OCI-LY7 (cell line): Measurements from ENCODE around the gene FTSJ3. TPM values are rescaled to one million over a fixed set of nuclear protein-coding genes. Genes with fewer than 3 reads are reported as not detected.

ENCODE experiments used
- BruUV-seq: library from RNA; stranded (reverse); fragments of 400-500 nt; replicated peaks from 2 replicates; lab custom pipeline; 2021; lab: Mats Ljungman, UMichigan
- CTCF ChIA-PET: fragments of 300-600 bp; sonication (Branson Sonifier 250); formaldehyde crosslinking; loops from one replicate; lab custom pipeline; 2022; ENCODE audit warnings: antibody characterized with exemption; ENCODE audit not compliant: unreplicated experiment; lab: Charles Lee
- POLR2A ChIA-PET: fragments of 300-600 bp; sonication (Branson Sonifier 250); formaldehyde crosslinking; loops from one replicate; lab custom pipeline; 2022; ENCODE audit warnings: antibody characterized with exemption; lab: Charles Lee
- DNase-seq: peaks from one replicate; pipeline ENCODE4 v3.0.0-alpha.2; 2015; ENCODE audit warnings: low spot score
- H2AFZ ChIP-seq: fragments of 200-600 bp; sonication (generic), shearing (Covaris generic); 2 replicates; pipeline ENCODE4 v1.6.1; 2014; ENCODE audit warnings: mild to moderate bottlenecking, antibody characterized with exemption, low read length, moderate library complexity
- H3K27ac ChIP-seq: fragments of 200-600 bp; sonication (generic); 2 replicates; pipeline ENCODE4 v1.5.1; 2014; ENCODE audit warnings: mixed run types, low read depth, mild to moderate bottlenecking, moderate library complexity, low read length, inconsistent platforms; ENCODE audit not compliant: poor library complexity, severe bottlenecking
- H3K36me3 ChIP-seq: fragments of 200-600 bp; sonication (generic); 2 replicates; pipeline ENCODE4 v1.6.1; 2014; ENCODE audit warnings: mild to moderate bottlenecking, antibody characterized with exemption, low read length, moderate library complexity, mixed read lengths; ENCODE audit not compliant: insufficient read depth
- H3K4me1 ChIP-seq: fragments of 200-600 bp; sonication (generic); 2 replicates; pipeline ENCODE4 v1.5.1; 2014; ENCODE audit warnings: mild to moderate bottlenecking, low read length; ENCODE audit not compliant: insufficient read depth, poor library complexity, severe bottlenecking
- H3K4me2 ChIP-seq: fragments of 200-600 bp; sonication (generic); 2 replicates; pipeline ENCODE4 v1.6.1; 2014; ENCODE audit warnings: mild to moderate bottlenecking, low read length
- H3K4me3 ChIP-seq: fragments of 200-600 bp; sonication (generic); 2 replicates; pipeline ENCODE4 v1.5.1; 2014; ENCODE audit warnings: mild to moderate bottlenecking, low read depth, low read length; ENCODE audit not compliant: poor library complexity, severe bottlenecking
- H3K79me2 ChIP-seq: fragments of 200-600 bp; sonication (generic); 2 replicates; pipeline ENCODE4 v1.6.1; 2016; ENCODE audit warnings: low read depth, mild to moderate bottlenecking, low read length, moderate library complexity, mixed read lengths; ENCODE audit not compliant: insufficient read depth
- H3K9me2 ChIP-seq: fragments of 200-600 bp; sonication (generic); 2 replicates; pipeline ENCODE4 v1.6.1; 2016; ENCODE audit warnings: mild to moderate bottlenecking, low read length, mixed read lengths; ENCODE audit not compliant: insufficient read depth
- H3K9me3 ChIP-seq: fragments of 200-600 bp; sonication (generic); 2 replicates; pipeline ENCODE4 v1.6.1; 2014; ENCODE audit warnings: mild to moderate bottlenecking, mixed run types, low read length, mixed read lengths
- H4K20me1 ChIP-seq: fragments of 200-600 bp; sonication (generic); 2 replicates; pipeline ENCODE4 v1.6.1; 2014; ENCODE audit warnings: mild to moderate bottlenecking, antibody characterized with exemption, low read length, moderate library complexity, mixed read lengths; ENCODE audit not compliant: insufficient read depth
- EZH2phosphoT487 ChIP-seq: fragments of 200-600 bp; sonication (generic); IDR thresholded peaks from 2 replicates; pipeline ENCODE4 v1.6.1; 2018; ENCODE audit warnings: low read depth, borderline replicate concordance, mild to moderate bottlenecking, mixed run types, antibody characterized with exemption, low read length, moderate library complexity, mixed read lengths
- intact Hi-C: fragments of 100-400 bp; cut with micrococcal nuclease; formaldehyde crosslinking; loops from one replicate; pipeline ENCODE4 v1.10.0; 2022; ENCODE audit not compliant: unreplicated experiment
- total RNA-seq, 2 experiments: library from RNA; depleted of rRNA in 1 of 2; stranded (reverse); fragments of >200 nt in 1 of 2; shearing (Covaris generic) in 1 of 2; gene quantifications; 2 replicates each; pipeline ENCODE4 v1.2.3, GENCODE V29; 2014 to 2022
- TF ChIP-seq, protein P1 (sequence below): fragments of 200-600 bp; sonication (generic); conservative IDR thresholded peaks from 2 replicates; pipeline ENCODE4 v1.5.1; 2014; ENCODE audit warnings: mild to moderate bottlenecking, antibody characterized with exemption, low read length, moderate library complexity, mixed read lengths

Gene FTSJ3
- total RNA-seq, 2 experiments from 2014 or later, result 32.4 to 49.0 TPM

DNA sequence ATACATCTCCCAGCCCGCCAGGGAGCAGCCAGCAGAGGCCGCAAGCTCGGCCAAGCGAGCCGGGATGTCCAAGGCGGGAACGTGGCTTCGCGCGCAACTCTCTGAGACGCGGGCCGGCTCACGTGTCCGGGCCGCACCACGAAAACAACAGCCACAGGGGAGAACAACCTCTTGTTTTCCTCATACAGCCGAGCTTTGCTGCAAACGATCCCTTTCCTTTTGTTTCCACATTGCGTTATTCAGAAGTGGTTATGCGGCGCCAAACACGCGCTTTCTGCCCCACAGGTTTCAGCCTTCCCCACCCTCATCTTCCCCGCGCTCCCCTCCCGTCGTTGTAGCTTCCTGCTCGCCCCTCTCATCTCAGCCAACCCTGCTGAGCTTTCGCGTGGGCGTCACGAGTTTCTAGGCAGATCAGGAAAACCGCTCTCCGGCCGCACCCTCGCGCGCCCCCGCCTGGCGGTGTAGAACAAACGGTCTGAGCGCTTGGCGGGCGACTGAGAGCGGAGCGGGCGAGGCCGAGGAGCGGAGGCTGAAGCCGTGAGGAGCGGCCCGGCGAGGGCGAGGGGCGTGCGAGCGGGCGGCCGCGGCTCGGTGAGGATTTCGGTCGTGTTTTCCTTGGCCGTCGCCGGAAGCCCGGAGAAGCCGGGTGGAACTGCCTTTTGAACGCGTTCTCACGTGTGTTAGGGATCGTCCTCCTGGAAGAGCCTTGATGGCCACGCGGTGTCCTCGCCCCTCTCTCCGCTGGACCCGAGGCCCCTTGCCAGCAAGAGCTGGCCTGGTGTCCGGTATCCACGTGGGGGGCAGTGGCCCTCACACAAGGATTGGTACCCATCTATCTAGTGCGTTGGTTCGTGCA is 21.6 kb upstream of the FTSJ3 start:
- Histone ChIP-seq H3K9me3 (no peaks in the 10 kb centered on the region; the same call in 1 of the 2 replicates), H3K4me1 (peaks cover 18% of the 10 kb centered on the region), H4K20me1 (no peaks in the 10 kb centered on the region), H2AFZ (peak overlapping the region; percentile 77), H3K79me2 (no peaks in the 10 kb centered on the region), H3K36me3 (no peaks in the 10 kb centered on the region), H3K27ac (peak overlapping the region; percentile 44), H3K4me3 (peak overlapping the region; percentile 22), H3K4me2 (peak overlapping the region; percentile 51; the same call in 1 of the 2 replicates), H3K9me2 (no peaks in the 10 kb centered on the region)
- peak; percentile 95 for DNase-seq
- ChIA-PET CTCF (interaction anchor here (1.0 to 1.5 kb wide), 2 partner anchors 17 to 43 kb away, joined by 3 to 4 read pairs; no protein-coding TSS in a partner anchor), POLR2A (no interaction called here)
- TF ChIP-seq, protein P1, sequence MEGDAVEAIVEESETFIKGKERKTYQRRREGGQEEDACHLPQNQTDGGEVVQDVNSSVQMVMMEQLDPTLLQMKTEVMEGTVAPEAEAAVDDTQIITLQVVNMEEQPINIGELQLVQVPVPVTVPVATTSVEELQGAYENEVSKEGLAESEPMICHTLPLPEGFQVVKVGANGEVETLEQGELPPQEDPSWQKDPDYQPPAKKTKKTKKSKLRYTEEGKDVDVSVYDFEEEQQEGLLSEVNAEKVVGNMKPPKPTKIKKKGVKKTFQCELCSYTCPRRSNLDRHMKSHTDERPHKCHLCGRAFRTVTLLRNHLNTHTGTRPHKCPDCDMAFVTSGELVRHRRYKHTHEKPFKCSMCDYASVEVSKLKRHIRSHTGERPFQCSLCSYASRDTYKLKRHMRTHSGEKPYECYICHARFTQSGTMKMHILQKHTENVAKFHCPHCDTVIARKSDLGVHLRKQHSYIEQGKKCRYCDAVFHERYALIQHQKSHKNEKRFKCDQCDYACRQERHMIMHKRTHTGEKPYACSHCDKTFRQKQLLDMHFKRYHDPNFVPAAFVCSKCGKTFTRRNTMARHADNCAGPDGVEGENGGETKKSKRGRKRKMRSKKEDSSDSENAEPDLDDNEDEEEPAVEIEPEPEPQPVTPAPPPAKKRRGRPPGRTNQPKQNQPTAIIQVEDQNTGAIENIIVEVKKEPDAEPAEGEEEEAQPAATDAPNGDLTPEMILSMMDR, result peak; percentile 85
- no peak for TF ChIP-seq EZH2phosphoT487
- intact Hi-C loops, result no loop called here
- BruUV-seq, result no TSS peak

DNA sequence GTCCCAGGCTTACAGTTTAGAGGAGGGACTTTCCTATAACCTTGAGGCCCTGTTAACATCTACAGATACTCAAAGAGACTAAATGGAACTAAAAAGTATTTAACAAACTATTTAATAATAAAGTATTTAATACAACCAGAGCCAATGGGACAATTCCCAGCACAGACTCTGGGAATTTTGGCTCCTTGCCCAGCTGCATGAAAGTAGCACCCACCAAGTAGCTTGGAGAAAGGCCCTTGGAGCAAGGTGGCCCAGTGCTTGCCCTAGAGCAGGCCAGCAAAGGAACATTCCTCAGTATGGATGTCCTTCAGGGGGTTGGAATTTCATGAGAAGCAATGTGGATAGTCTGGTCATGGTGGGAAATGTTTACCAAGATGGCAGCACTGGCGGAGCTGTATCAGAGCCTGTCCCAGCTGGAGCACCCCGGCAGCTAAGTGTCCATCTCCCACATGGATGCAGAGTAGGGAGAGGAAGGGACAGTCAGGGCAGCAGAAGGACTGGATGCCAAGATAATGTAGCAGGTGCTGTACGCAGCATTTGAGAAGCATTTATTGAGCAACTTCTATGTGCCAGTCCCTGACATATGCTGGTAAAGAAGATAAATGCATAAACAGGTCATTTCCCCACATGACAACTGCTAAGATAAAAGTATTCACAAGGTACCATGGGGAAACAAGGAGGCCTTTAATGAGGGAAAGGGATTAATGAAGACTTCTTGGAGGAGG is 20.2 kb upstream of the FTSJ3 start:
- no TSS peak for BruUV-seq
- Histone ChIP-seq H3K4me2 (no peak overlapping the region), H3K36me3 (no peaks in the 10 kb centered on the region), H2AFZ (no peak overlapping the region), H4K20me1 (no peaks in the 10 kb centered on the region), H3K27ac (no peak overlapping the region), H3K79me2 (no peaks in the 10 kb centered on the region), H3K9me2 (no peaks in the 10 kb centered on the region), H3K9me3 (no peaks in the 10 kb centered on the region; the same call in 1 of the 2 replicates), H3K4me1 (peaks cover 23% of the 10 kb centered on the region), H3K4me3 (no peak overlapping the region)
- POLR2A ChIA-PET, result interaction anchor here (0.6 kb wide), 1 partner anchor 171 kb away, joined by 6 read pairs; no protein-coding TSS in a partner anchor
- intact Hi-C loops, result no loop called here
- DNase-seq, result no peak
- CTCF ChIA-PET, result interaction anchor here (1.5 kb wide), 1 partner anchor 18 kb away, joined by 4 read pairs; no protein-coding TSS in a partner anchor
- no peak for TF ChIP-seq EZH2phosphoT487
- TF ChIP-seq, protein P1, result no peak
